ENCODE results near the gene SOX10.
"Not testable (repeated sequence)": the region's sequence is repeated elsewhere in the genome, so short reads cannot be mapped to it uniquely, and the experiment has no call there.

Gene SOX10

DNA sequence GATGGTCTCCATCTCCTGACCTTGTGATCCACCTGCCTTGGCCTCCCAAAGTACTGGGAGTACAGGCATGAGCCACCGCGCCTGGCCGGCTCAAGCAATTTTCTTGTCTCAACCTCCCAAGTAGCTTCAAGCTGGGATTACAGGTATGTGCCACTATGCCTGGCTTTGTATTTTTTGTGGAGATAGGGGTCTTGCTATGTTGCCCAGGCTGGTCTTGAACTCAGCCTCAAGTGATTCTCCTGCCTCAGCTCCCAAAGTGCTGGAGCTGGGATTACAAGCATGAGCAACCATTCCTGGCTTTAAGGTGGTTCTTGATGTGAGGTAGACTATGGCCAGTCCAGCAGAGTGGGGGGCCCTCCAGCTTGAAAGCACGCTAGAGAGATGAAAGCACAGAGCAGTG lies 23.3 kb downstream of the SOX10 start:
- DNase-seq (ENCODE audit: low read depth, low spot score) = no peak

- DNase-seq (ENCODE audit: low read depth, low spot score) = no peak
These were observed 25.0 kb downstream of the SOX10 start for GRCh38 chr22:37959231-37959825.

GRCh38 chr22:37957232-37957631 lies 27.1 kb downstream of the SOX10 start:
- no peak for DNase-seq (ENCODE audit: low read depth, low spot score)

DNA sequence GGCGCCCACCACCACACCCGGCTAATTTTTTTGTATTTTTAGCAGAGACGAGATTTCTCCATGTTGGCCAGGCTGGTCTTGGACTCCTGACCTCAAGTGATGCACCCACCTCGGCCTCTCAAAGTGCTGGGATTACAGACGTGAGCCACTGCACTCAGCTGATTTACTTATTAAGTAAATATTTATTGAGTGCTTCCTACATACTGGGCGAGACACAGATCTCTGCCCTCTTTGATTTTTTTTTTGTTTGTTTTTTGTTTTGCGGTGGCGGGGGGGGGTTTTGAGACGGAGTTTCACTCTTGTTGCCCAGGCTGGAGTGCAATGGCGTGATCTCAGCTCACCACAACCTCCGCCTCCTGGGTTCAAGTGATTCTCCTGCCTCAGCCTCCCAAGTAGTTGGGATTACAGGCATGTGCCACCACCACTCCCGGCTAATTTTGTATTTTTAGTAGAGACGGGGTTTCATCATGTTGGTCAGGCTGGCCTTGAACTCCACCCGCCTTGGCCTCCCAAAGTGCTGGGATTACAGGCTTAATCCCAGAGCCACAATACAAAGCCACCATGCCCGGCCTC lies 28.4 kb downstream of the SOX10 start:
- DNase-seq (ENCODE audit: low read depth, low spot score) = not testable (repeated sequence)

DNA sequence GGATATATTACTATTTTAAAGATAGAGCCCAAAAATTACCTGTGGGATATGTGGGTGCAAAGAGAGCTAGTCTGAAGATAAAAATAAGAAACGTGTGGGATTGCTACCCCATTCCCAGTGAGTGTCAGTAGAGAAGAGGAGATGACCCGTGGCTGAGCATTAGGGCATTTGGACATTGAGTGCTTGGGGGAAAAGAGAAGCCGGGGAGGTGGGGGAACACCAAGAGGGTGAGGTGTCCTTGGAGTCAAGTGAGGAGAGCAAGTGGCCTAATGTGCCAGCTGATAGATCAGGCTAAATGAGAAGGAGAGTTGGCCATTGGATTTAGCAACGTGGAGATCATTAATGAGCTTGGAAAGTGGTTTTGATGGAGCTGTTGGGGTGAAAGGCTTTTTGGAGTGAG lies 29.7 kb downstream of the SOX10 start:
- DNase-seq (ENCODE audit: low read depth, low spot score) = no peak

DNA sequence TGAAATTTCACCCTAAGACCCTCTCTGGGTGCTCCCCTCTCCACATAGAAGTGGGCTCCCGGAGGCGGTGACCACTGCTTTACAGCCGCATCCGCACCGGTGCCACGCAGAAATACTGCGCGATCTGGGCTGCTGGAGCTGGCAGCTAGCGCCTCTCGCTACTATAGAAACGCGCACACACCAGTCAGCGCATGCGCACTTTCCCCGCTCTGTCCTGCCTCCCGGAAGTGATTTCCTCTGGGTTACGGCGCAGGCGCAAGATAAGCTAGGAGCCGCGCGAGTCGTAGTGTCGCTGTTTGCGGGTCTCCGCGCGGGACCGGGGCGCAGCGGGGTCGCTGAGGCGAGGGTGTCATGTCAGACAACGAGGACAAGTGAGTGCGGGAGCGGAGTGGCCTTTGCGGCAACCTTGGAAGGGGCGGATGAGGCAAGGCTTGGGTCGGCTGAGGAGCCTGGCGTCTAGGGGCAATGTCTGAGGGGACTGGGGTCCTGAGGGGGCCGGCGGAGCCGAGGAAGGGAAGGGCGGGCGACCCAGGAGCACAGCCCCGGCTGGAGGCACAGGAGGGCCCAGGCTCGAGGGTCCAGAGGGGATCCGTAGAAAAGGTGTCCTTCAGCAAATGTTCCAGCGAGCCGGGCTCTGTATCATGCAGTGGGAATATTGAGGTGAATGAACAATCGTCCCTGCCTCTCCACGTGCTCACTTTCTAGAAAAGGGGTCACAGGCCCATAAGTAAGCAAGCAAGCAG lies 30.7 kb downstream of the SOX10 start, which contains the start of the genes C22orf23 and POLR2F:
Gene C22orf23 (minus strand): TSS at position 165 of the 743 bp plus-strand sequence. CDS start 452 bp downstream, outside the sequence.
Gene POLR2F (plus strand): TSS at position 263 of the 743 bp plus-strand sequence. CDS start 89 bp downstream, at position 352.
- DNase-seq (ENCODE audit: low read depth, low spot score) = peak; percentile 98

DNA sequence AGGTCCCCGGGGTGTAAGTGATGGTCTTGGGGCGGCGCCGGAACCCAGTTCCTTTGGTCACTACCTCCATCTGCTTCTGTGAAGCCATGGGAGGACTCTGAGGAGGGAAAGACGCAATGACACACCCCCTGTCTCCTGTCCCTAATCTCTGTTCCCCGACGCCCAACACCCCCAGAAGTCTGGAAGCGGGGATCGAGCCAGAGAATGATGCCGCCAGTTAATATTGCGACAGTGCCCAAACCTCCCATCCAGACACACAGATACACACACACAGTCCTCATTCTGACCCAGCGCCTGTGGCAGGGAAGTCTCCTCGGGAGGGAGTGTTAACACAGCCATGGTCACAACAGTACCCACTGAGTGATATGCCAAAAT lies 31.3 kb downstream of the SOX10 start:
- DNase-seq (ENCODE audit: low read depth, low spot score) = no peak

GRCh38 chr22:37952629-37953028 lies 31.7 kb downstream of the SOX10 start:
- DNase-seq (ENCODE audit: low read depth, low spot score) = not testable (repeated sequence)

DNA sequence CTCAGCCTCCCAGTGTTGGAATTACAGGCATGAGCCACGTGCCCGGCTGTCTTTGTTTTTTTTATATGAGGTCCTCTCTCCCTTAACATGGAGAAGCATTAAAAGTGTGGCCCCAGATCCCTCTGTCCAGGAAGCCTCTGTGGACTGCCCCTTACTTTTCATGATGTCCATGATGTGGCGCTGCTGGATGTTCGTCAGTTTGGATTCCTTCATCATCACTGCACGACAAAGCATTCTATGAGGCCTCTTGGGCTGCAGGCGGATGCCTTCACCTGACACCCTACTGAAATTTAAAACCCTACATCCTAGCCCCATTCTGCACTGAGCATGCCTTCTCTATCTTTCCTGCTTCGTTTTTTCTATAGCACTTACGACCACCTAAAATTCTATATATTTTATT lies 33.0 kb downstream of the SOX10 start:
- no peak for DNase-seq (ENCODE audit: low read depth, low spot score)

DNA sequence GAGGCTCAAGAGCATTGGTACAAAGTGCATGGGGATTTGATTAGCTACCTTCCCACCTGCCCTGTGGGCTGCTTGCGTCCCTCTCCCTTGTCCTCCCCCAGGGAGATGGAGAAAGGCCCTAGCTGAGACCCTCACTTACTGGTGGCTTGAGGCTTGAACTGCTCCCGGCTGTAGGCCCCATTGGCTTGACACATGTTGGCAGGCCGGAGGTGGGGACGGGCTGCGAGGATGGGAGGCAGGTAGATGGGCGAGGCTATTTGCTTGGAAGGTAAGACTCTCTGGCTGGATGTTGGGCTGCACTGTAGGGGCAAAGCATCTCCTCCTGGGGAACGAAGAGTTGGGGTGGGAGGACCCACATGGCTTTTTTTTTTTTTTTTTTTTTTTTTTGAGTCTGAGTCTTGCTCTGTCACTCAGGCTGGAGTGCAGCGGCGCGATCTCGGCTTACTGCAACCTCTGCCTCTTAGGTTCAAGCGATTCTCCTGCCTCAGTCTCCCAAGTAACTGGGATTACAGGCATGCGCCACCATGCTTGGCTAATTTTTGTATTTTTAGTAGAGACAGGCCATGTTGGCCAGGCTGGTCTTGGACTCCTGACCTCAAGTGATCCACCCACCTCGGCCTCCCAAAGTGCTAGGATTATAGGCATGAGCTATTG lies 37.1 kb downstream of the SOX10 start:
- not testable (repeated sequence) for DNase-seq (ENCODE audit: low read depth, low spot score)

GRCh38 chr22:37944423-37944822 lies 39.9 kb downstream of the SOX10 start:
- DNase-seq (ENCODE audit: low read depth, low spot score) = not testable (repeated sequence)

DNA sequence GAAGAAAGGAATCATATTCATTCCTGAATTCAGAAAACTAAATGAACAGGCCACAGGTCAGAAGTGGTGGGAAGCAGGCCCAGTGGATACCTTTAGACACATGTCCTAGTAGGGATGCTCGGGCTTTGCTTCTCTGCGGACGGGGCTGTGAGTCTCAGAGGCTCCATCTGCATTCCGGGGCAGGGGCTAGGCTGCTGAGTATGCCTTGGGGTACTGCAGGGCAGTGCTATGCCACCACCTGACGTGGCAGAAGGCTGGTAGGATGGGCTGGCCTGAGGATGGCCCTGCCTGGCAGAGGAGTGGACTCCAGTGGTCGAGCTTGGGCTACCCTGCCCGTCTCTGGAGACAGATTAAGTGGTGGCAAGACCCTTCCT lies 40.5 kb downstream of the SOX10 start:
- DNase-seq (ENCODE audit: low read depth, low spot score) = no peak

GRCh38 chr22:37943136-37943824 lies 41.1 kb downstream of the SOX10 start:
- no peak for DNase-seq (ENCODE audit: low read depth, low spot score)

DNA sequence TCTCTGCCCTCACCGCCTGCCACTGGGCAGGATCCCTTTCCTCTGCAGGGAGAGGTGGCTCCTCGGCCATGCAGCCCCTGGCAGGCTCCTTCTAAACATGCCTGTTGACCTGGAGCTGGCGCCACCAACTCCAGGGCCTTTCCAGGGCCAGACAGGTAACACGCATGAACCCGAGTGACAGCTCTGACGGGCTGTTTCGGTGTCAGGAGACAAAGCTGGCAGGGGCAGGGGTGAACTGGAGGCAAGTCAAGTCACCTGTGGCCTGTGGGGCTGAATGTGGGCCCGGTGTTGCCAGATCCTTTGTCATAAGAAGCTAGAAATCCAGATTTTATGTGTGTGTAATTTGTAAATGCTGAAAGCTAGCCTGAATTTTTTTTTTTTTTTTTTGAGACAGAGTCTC lies 42.2 kb downstream of the SOX10 start:
- no peak for DNase-seq (ENCODE audit: low read depth, low spot score)

- no peak for DNase-seq (ENCODE audit: low read depth, low spot score)
These were observed 43.5 kb downstream of the SOX10 start for GRCh38 chr22:37940698-37941376.

GRCh38 chr22:37933711-37934376 lies 50.5 kb downstream of the SOX10 start:
- DNase-seq (ENCODE audit: low read depth, low spot score) = peak; percentile 98

GRCh38 chr22:37932821-37933578 lies 51.4 kb downstream of the SOX10 start:
- peak; percentile 32 for DNase-seq (ENCODE audit: low read depth, low spot score)

- DNase-seq (ENCODE audit: low read depth, low spot score) = no peak
These were observed 52.0 kb downstream of the SOX10 start for GRCh38 chr22:37932401-37932800.

DNA sequence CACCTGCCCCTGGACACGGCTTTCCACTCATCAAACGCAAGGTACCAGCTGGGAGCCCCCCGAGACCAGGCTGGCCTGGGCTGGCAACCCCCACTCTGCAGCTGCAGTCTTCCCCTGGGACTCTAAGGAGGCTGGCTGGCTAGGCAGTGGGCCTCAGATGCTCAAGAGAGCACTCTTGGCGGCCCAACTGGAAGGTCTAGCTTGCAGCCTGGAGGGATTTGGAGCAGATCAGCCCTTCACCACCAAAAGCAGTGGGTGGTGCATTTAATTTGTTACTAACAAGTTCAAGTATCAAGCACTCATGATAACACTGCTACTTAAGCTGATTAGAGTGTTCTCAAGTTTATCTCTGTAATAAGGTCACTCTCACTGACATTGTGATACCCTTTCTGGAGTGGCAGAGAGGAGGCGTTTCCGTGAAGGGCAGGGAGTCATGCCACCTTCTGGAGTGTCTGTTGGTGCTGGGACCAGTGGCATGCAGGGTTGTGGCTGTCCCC lies 52.4 kb downstream of the SOX10 start:
- no peak for DNase-seq (ENCODE audit: low read depth, low spot score)

DNA sequence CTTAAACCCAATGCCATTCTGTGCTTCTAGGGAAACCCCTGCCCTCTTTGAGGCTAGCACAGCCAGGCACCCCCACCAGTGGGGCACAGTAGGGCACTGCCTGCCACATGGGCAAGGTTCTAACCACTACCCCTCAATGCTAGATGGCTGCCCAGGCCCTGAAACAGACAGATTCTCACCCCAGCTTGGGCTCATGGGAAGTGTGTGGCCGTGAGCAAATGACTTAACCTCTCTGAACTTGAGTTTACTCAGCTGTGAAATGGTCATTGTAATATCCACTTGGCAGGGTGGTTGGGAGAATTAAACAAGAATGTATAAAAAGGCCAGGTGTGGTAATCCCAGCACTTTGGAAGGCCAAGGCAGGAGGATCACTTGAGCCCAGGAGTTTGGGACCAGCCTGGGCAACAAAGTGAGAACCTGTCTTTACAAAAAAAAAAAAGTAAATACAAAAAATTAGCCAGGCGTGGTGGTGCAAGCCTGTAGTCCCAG lies 53.4 kb downstream of the SOX10 start:
- no peak for DNase-seq (ENCODE audit: low read depth, low spot score)

Data from astrocyte of the hippocampus (primary cell).